Stimulated activated CD4-positive, alpha-beta T cell treated with anti-CD3 and anti-CD28 coated beads, Interleukin-12 subunit alpha, Interleukin-12 subunit beta, amount 100 ng/mL, for 48 hours (primary cell): ENCODE data around the gene RRAD.

Source experiments
- DNase-seq, 3 donors: peaks; one replicate each; pipeline ENCODE4 v3.0.0-alpha.2; 2020; ENCODE audit warnings: low read depth in 2 of 3, low spot score in 1 of 3

Gene RRAD

DNA sequence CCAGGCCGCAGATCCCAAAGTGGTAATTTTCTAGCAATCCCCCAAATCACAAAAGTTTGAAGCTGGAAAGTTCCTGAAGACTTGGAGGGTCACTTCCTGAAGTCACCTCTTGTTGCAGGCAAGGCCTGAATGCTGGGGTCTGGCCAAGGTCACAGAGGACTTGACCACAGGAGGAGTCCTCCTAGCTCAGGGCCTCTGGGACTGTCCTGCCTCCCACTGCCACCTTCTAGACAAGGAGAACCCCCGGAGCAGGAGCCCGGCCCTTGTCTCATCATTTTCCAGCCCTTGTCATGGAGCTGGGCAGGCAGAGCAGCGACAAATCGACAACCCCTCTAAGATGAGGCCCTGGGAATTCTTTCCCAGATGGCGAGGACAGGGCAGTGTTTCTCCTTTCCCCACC is 7.0 kb downstream of the RRAD start:
- DNase-seq = no peak

DNA sequence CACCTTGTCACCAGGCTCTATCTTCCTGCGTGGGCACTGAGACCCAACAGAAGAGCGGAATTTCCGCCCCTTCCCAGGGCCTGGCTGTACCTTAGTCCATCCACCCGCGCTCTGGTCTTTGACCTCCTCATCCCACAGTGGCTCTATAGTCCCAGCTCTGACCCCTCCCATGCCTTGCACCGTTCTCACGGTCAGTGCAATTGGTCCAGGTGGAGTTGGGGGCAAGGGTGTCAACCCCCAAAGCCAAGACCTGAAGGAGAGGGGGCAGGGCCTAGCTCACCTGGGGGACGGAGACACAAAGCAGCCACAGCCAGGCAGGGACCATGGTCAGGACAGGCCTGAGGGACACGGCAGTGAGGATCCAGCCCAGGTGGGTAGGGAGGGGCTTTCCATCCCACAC is 7.6 kb downstream of the RRAD start:
- no peak for DNase-seq

DNA sequence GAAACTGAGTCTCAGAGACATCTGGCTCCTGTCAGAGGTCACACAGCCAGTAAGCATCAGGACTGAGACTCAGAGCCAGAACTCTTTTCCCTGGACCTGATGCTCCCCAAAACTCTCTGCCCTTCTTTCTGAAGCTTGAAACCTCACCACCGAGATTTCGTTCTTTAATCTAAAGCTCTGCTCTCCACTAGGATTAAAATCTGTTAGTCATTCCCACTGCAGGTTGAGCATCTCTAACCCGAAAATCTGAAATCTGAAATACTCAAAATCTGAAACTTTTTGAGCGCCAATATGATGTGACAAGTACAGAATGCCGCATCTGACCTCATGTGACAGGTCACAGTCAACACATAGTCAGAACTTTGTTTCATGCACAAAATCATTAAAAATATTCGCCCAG is 8.8 kb downstream of the RRAD start:
- no peak for DNase-seq

DNA sequence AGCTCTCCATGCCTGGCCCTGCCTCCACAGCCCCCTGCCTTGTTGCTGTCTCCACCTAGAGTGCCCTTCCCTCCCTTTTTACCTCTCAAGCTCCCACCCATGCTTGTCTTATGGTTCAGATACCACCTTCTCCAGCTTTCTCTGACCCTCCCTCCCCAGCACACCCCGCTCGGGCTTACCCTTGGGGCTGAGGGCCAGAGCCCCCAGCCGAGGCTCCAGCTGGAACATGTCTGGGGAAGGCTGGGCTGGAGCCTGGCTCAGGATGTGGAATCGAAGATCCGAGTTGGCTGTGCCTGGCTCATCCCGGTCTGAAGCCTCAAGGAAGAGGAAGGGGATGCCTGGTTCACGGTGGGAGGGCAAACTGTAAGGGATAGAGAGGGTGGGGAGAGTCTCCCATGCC is 10.3 kb downstream of the RRAD start:
- no peak for DNase-seq

GRCh38 chr16:66914541-66914940 is 10.8 kb downstream of the RRAD start:
- no peak for DNase-seq

DNA sequence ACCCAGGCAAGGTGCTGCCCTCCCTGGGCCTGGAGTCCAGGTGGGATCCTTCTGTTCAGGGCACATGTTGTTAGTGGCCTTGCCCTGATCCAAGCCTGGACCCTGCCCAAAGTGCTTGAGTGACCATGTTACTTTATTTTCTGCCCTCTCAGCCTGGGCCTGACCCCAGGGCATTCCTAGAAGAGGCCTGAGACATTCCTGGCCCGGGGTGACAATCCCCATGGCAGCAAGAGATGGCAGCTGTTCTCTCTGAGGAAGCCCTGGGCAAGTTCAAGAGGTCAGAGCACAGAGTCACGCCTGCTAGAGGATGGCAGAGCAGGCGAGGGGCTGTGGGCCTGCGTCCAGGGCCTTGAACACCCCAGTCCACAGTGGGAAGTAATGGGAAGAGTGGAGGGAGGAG is 11.6 kb downstream of the RRAD start:
- no peak for DNase-seq

- DNase-seq = no peak
These were observed 12.3 kb downstream of the RRAD start for GRCh38 chr16:66913081-66913480.

- DNase-seq = no peak
These were observed 13.5 kb downstream of the RRAD start for GRCh38 chr16:66911801-66912200.

DNA sequence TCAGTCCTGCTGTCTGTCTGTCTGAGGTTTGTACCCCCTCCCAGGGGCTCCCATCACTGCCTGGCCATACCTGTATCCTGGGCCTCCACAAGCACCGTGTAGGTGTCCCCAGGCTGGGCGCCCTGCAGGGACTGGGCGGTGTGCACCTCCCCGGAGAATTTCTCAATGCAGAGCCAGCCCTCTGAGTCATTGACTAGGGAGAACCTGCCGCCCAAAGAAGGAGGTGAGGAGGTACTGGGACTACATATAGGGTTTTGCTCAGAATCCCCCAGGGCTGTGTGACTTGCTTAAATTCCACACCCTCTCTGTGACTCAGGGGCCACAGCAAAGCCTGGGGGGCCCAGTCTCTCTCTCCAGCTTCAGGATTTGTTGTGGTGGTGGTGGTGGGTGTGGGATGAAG is 14.2 kb downstream of the RRAD start:
- DNase-seq = no peak

DNA sequence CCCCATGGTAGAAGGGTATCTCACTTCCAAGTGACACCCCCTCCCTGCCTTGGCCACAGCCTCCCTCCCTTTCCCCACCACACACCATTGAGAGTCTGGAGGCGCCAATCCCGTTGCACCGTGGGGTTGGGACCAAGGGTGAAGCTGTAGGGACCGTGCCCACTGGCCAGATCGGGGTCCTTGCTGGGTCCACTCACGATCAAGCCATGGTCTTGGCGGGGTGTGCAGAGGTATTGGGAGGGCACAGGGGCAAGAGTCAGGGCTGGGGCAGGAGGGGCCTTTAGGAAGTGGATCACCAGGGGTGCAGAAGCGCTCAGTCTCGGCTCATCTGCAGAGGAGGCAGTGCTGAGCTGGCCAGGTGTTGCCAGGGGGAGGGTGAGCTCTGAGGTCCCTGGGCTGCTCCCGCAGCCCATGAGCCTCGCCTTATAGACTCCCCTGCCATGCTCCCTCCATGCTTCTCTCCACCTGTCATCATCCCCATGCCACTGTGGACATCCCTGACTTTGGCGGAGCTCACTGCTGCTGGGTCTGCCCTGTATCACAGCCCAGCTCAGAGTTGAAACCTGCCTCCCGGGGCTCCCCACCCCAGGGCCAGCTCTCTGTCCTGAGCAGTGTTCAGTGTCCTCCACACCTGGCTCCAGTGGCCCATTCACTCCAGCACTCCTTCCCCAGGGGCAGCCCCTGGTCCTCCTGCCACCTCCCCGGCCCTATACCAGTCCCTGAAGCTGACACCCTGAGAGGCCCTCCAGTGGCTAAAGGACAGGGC is 15.0 kb downstream of the RRAD start:
- DNase-seq = no peak

GRCh38 chr16:66908762-66909559 is 16.4 kb downstream of the RRAD start:
- DNase-seq = no peak

- no peak for DNase-seq
These were observed 17.2 kb downstream of the RRAD start for GRCh38 chr16:66908116-66908515.

- no peak for DNase-seq
These were observed 18.2 kb downstream of the RRAD start for GRCh38 chr16:66906916-66907836.

DNA sequence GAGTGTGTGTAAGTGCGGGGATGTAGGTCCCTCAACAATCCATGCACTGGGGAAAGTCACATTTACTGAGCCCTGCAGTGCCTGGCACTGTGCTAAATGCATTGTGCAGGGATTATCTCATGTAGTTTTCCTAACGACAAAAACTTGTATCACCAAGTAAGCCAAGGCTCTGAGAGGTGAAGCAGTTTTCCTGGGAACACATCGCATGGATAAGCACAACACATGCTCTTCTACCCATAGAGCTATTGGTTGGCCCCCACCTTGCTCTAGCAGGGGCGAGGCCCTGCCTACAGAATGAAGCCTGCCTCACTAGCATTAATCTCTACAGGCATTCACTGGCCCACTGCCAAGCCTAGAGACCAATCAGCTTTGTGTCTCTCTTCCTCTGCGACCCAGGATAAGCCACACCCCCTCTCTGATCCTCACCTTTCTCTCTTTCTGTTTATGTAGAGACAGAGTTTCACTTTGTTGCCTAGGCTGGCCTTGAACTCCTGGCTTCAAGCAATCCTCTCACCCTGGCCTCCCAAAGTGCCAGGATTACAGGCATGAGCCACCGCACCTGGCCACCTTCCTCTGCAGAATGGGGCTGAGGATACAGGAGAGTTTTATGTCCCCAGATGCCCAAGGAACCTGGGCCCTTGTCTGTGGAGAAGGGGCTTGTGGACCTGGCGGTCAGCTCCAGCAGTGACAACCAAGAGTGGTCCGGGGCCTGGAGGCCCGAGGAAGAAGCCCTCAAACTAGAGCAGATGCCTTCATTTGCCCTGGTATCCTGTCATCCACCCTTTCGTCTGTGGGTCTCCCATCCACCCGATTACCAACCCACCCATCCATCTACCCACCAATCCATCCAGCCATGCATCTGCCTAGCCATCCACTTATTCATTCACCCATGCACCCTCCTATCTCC is 19.4 kb downstream of the RRAD start:
- DNase-seq = no peak

DNA sequence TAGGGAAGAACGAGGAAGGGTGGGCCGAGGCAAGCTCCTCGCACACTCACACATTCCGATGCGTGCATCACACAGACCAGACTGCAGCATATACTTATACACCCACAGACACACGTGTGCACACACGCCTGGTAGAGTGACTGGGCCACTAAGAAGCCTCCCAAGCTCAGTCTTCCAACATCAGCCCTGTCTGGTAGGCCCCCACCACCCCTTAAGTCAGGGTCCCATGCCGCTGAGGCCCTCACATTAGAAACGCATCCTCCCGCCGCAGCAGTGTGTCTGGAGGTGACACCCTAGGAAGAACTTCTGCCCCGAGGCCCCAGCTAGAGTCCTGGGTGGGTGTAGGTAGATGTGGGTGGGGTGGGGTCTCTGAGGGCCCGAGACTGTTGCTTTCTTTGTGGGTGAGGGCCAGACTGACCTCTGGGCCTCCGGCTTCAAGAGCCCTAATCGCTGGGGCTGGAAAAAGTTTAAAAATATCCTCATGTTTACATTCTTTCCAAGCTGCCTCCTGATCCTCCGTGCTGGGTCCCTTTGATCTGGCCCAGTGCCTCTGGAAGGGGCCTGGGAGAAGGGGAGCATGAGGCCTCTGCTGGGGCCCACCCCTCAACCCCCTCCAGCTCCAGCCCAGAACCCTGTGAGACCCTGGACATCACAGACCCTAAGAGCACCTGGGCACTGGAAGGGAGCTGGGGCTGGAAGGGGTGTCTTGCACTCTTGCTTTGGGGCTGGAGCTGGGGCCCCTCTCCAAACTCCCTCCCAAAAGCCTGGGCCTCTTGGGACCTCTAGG is 20.3 kb downstream of the RRAD start:
- DNase-seq = no peak

DNA sequence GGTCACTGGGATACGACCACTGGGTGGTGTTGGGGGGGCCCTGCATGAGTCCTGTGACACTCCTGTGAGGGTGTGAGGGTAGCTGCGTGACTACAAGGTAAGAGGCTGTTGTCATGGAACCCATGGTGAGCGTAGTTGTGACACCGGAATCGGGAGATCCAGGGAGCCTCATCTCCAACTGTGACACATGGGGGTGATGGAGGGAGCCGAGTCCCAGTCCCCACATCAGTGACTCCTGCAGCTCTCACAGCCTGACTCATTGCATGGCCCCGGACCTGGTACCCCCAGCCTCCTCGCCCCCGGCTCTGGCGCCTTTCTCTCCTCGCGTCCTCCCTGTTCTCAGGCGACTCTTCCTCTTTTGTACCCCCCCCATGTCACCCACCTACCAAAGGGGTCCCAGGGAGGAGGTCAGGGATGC is 20.9 kb downstream of the RRAD start:
- no peak for DNase-seq

- no peak for DNase-seq
These were observed 21.5 kb downstream of the RRAD start for GRCh38 chr16:66903544-66904427.

DNA sequence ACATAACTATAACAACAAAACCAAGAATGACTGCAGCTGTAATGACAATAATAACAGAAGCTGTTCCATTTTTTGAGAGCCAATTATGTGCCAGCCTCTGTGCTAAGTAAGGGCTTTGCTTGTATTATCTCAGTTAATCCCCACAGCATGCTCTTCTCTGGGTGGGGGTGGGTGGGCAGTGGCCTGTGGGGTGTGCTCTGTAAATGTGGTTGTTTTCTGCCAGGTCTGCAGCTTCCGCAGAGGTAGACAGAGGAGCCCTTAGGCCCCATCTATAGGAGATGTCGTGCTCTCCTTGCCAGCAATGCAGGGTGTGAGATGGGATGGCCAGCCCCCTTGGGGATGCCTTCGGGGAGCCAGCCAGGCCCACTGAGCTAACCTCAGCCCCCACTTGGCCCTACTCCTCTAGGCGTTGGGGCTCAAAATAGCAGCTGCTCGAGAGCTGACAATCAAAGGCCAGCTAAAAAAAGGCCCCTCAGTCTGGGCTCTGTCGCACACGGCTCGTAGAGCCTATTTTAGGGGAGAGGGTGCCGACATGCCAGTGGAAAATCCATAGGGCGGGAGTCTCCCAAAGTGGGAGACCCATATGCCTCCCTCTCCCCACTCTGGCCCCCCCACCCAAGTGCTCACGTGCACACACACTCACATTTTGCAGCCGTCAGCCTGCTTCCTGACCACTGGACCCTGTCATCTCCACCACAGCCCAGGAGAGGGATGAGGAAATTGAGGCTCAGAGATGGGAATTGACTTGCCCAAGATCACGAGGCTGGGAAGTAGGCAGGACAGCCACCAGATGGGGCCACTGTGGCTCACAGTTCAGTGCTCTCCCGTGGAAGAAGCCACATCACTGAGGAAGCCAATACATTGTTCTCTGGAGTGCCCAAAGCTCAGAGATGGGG is 22.4 kb downstream of the RRAD start:
- no peak for DNase-seq
